ENCODE results near the gene EGFL8. TPM values are rescaled to one million over a fixed set of nuclear protein-coding genes. Genes with fewer than 3 reads are reported as not detected.

Gene EGFL8
- total and polyA plus RNA-seq, 9 of the 15 experiments (the other 6 are each of a cell fraction or from before 2014, with no cell fraction given): 2.2 to 47.4 (median 14.2) TPM

GRCh38 chr6:32152769-32153563 lies 11.4 kb upstream of the EGFL8 start (continued):
- TF ChIP-seq ZBTB11 (CRISPR knock-in tag; IDR thresholded peaks at IDR 0.05): no peak
- peak in 1 of 2 experiments; percentile 53; a peak in 2 of 4 replicates for TF ChIP-seq FOXA3 (CRISPR knock-in tag; conservative IDR thresholded peaks at IDR 0.05 in 1 of 2, IDR thresholded peaks at IDR 0.05 in 1 of 2)
- TF ChIP-seq ZNF318 (IDR thresholded peaks at IDR 0.05; ENCODE audit: borderline replicate concordance in 1 of 2, low read depth in 1 of 2): no peak
- no peak for TF ChIP-seq PTBP1 (IDR thresholded peaks at IDR 0.05; ENCODE audit: low read depth, low read length)
- TF ChIP-seq ZNF133 (CRISPR knock-in tag; IDR thresholded peaks at IDR 0.05): no peak
- TF ChIP-seq ZZZ3 (IDR thresholded peaks at IDR 0.05): no peak
- 0 out of 2 replicates have a peak, but pooled peaks have one; percentile 31 for TF ChIP-seq BACH1 (tag; IDR thresholded peaks at IDR 0.05)
- TF ChIP-seq U2AF2 (optimal IDR thresholded peaks at IDR 0.05; ENCODE audit: low read depth, low read length): no peak
- no peak for TF ChIP-seq MTF1 (CRISPR knock-in tag; IDR thresholded peaks at IDR 0.05; ENCODE audit: borderline replicate concordance)
- 0 out of 2 replicates have a peak, but pooled peaks have one; percentile 2 for TF ChIP-seq ZNF589 (CRISPR knock-in tag; IDR thresholded peaks at IDR 0.05; ENCODE audit: low read depth)
- TF ChIP-seq CREB3L1 (IDR thresholded peaks at IDR 0.05; ENCODE audit: borderline replicate concordance, low read depth): peak; percentile 50; the same call in 1 of the 2 replicates

Measured in K562 (cell line).